Astrocyte of the cerebellum (primary cell): ENCODE measurements around the gene ADTRP.

Source experiments
- DNase-seq: peaks from one replicate; pipeline ENCODE4 v3.0.0-alpha.2; 2011; ENCODE audit warnings: low read depth
- H3K4me3 ChIP-seq: 2 replicates; pipeline ENCODE4 v1.5.1; 2011; ENCODE audit warnings: mild to moderate bottlenecking, low read depth, low read length, moderate library complexity
- in situ Hi-C: cut with HindIII; loops from 2 replicates; pipeline ENCODE4 v1.10.0; 2017; ENCODE audit warnings: low sequenced_read_pairs
- TF ChIP-seq, protein P1 (sequence below): IDR thresholded peaks from 2 replicates; pipeline ENCODE4 v1.5.1; 2012; ENCODE audit warnings: low read length, low read depth, moderate library complexity, mild to moderate bottlenecking; ENCODE audit errors: missing control alignments

The ADTRP gene

DNA sequence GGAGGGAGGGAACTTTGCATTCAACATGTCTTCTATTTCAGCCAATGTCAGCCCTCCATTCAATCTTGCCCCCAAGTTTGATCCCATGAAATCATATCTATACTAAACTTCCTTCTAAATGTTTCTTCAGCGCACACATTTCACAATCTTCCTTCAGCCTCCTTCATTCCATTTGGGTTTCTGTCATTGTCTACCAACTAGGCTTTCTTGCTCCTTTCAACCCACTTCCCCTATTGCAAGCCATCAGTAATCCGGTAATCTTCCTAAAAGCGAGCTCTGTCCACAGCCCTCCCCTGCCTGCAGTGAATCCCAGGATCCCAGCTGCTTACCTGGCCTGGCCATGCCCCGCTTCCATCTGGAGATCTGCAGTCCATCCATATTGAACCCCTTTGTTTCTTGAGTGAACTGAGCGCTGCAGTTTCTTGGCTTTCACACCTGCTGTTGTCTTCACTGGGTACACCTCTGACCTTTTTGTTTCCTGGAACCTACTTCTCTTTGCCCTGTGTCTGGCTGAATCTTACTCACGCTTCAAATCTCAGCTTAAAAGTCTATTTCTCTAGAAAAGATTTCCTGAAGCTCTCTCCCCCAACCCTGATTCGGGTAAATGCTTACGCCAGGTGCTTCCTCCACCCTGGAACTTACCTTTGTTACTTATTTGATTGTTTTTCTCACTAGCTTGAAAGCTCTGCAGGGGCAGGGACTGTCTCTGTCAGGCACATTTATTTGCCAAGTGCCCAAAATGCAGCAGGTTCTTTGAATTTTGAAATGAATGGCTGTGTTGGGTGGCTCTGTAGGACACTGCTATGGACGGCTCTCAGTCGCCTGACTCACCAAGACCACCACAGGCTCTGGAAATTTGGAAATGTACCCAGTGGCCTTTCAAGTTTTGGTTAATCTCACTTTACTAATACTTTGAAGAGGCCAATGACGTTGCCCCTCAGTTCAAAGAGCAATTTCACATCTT is 50.3 kb downstream of the ADTRP start:
- H3K4me3 ChIP-seq, result no peak overlapping the region
- no peak for DNase-seq
- in situ Hi-C loops, result no loop called here
- TF ChIP-seq, protein P1, sequence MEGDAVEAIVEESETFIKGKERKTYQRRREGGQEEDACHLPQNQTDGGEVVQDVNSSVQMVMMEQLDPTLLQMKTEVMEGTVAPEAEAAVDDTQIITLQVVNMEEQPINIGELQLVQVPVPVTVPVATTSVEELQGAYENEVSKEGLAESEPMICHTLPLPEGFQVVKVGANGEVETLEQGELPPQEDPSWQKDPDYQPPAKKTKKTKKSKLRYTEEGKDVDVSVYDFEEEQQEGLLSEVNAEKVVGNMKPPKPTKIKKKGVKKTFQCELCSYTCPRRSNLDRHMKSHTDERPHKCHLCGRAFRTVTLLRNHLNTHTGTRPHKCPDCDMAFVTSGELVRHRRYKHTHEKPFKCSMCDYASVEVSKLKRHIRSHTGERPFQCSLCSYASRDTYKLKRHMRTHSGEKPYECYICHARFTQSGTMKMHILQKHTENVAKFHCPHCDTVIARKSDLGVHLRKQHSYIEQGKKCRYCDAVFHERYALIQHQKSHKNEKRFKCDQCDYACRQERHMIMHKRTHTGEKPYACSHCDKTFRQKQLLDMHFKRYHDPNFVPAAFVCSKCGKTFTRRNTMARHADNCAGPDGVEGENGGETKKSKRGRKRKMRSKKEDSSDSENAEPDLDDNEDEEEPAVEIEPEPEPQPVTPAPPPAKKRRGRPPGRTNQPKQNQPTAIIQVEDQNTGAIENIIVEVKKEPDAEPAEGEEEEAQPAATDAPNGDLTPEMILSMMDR, result no peak

DNA sequence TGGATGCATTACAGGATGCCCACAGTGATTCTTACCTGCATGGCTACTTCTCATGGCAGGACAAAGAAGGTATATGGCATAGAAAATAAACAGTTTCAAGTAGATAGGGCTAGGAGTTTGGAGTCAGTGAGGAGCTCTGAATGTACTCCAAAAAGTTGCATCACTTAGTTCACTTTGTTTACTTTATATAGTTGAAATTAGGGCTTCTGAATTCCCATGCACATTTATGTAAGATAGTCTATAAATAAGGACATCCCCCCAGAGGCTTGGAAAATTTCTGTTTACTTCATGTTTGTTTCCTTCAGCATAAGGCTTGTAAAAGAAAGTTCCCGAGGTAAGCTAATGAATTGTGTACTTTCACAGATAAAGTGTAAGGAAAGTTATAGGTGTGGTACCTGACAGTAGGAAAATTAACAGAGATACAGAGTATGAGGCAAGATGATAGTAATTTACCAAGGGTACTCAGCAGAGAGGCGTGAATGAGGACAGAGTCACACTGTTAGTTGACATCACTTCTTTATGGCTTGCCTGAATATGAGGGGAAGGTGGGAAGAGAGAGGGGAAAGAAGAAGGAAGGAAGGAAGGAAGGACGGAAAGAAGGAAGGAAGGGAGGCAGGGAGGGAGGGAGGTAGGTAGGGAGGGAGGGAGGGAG is 51.1 kb downstream of the ADTRP start:
- TF ChIP-seq, protein P1, result no peak
- in situ Hi-C loops, result no loop called here
- no peak for DNase-seq
- H3K4me3 ChIP-seq, result no peak overlapping the region

DNA sequence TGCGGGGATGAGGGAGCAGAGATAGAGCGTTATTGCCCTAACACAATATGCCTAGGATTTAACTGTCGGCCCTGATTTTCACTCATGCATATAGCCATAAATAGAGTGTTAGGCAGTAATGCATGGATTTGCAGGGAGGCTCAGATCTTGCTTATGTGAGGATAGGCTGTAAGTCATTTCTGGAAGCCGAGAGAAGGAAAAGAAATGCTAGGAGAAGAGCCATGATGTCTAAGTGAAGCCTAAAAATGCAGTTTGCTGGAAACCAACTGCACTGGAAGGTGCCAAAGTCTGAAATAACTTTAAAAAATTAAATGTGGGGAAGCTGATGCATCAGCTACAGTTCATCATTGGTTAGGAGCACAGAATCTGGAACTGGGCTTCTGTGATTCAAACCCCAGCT is 54.3 kb downstream of the ADTRP start:
- no peak for DNase-seq
- in situ Hi-C loops, result no loop called here
- no peak overlapping the region for H3K4me3 ChIP-seq
- TF ChIP-seq, protein P1, result no peak

DNA sequence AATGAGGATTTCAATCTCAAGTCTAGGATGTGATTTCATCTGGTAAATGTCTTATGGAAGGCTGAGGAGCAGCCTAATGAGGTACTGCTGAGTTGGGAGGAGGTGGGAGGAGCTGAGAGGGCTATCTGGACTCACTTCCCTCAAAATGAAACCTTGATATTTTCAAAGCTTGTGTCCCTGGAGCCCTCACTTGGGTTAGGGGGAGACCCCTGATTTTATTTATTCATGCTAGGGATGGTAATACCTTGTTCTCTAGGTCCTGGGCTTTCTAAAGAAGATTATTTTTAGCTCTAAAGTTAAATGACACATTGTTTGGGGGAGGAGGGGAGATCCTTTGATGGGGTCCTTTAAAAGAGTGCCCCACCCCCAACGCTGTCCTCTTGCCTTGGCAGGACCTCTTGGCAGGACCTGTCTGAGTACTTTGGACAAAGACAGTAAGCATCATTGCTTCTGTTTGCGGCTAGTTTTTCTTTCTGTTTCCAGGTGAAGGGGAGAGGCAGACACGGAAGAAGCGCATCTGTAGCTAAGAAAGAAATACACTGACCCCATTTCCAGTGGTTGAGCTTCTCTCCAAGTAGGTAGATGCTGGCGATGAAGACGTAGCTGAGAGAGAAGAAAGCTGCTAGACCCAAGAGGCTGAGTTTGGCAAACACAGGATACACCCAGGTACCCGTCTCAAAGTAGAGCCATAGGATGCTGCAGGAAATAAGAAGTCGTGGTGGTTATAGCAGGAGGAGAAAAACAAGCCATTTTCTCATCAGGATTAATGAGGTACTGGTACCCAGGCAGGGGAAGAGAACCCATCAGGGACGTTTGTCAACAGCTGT is 55.6 kb downstream of the ADTRP start:
- H3K4me3 ChIP-seq, result no peak overlapping the region
- in situ Hi-C loops, result no loop called here
- TF ChIP-seq, protein P1, result no peak
- DNase-seq, result no peak

DNA sequence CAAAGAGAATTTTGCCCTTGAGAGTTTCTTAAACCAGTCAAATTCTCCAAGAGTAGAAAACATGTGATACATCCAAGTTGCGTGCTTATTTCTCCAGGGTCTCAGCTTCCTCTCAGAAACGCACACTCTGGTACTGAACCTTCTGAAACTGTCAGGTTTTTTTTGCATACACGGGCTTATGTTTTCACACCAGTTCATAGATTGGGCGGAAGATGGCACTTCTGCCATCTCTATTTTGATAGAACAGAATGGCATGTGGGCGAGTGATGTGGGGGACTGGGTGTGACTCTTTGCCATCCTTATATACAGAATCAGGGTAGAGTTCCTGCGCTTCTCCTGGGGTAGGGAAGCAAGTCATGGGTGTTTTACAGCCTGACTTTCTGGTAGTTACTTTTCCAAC is 56.4 kb downstream of the ADTRP start:
- no peak overlapping the region for H3K4me3 ChIP-seq
- DNase-seq, result no peak
- in situ Hi-C loops, result no loop called here
- TF ChIP-seq, protein P1, result no peak

DNA sequence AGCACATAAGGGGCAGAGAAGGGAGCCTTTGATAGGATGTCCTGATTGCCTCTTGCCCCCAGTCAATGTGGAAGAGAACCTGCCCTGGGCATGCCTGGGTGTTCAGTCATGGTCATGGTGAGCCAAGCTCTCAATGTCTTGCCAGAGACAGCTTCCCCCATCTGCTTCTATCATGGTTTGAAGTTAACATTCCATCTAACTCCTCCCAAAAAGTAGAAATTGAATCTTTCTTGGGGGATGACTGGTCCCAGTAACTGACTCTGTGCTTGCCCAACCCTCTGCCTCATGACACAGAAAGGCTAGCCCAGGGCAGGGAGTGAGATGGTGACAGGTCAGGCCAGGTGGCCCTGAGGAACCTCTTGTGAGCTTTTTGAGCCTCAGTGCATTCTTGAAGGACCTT is 60.1 kb downstream of the ADTRP start:
- no peak overlapping the region for H3K4me3 ChIP-seq
- no peak for DNase-seq
- in situ Hi-C loops, result no loop called here
- TF ChIP-seq, protein P1, result no peak
